ENCODE measurements around the gene MMP10.

The MMP10 gene

DNA sequence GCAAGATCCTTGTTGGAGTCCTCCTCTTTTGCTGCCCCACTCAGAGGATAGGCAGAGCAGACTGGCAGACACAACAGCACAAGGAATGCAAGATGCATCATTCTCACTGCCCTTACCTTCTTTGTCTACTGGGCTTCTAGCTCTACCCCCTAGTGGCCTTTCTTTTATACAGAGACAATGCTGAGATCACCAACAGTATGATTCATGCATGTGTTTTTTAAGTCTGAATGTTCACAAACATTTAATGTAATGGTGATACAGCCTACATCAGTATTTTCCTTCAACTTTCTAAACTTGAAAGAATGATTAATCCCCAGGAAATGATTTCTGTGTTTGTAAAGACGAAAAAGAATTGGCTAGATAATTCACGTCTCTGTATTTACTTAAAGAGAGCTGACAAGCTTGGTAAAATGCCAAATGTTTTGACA is at the start of gene MMP10:
TSS of gene MMP10 (minus strand) at position 138 of the 428 bp plus-strand sequence. CDS start at position 101, 37 bp downstream.
- DNase-seq = peak; percentile 77

DNA sequence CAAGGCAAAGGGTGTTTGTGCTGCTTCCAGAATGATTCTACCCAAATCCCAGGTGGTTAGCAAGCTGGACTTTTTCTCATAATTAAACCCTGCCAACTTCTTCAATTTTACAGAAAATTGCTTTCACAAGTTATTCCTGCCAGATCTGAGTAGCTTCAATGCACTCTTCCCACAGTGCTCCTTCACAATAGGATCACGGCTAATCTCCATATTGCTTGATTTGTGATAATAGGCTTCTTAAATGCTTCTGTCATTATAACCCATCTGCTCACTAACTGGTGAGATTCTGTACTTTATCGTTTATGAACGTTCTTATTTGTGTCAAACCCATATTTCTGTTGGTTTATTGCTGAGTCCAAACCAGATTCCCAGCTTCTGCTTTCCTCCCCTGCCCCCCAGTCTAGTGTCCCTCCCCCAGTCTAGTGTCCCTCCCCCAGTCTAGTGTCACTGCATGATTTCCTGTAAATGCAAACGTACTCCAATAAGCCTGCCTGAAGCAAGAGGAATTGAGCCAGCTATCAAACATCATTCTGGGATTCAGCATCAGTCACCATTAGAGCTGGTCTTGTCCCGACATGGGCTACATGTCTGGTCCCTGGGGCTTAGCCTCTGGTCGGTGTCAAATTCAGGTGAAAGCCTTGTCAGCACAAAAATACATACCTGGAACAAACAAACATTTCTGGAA is 49.0 kb upstream of the MMP10 start:
- no peak for DNase-seq

DNA sequence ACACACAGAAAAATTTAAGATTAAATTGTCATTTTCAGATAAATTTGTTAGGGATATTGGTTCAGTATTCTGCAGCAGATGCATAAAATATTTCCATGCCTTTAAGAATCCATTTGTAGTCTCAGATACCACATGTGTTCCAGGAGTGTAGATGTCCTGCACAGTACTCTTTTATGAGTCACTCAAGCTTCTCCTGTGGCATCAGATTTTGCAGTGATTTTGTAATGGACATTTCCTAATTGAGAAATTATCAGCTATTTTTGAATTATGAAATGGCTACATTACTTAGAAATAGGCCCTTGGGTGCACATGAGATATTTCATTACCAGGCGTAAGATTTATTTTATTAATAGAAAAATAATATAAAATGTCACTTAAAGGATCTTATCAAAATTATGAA is 44.1 kb upstream of the MMP10 start:
- peak; percentile 37 for DNase-seq

DNA sequence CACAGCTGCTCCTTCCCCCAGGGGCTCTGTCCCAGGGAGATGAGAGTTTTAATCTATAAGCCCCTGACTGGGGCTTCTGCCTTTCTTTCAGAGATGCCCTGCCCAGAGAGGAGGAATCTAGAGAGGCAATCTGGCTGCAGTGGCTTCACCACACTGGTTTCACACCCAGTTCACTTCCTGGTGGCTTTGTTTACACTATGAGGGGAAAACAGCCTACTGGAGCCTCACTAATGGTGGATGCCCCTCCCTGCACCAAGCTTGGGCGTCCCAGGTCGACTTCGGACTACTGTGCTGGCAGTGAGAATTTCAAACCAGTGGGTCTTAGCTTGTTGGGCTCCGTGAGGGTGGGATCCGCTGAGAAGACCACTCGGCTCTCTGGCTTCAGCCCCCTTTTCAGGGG is 39.1 kb upstream of the MMP10 start:
- no peak for DNase-seq

DNA sequence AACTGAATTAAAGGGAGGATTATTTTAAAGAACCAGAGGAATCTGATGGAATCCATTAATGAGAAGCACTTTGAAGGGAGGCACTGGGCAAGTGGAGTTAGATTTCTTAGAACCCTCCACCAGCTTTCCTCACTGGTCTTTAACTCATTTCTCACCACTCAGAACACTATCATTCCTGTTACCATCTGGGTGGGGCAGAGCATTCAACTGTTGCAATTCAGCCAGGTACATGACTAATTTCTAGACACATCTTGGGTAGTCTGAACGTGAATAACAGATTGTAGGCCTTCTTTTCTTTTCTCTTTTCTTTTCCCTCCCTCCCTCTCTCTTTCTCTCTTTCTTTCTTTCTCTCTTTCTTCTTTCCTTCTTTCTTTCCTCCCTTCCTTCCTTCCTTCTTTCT is 33.1 kb upstream of the MMP10 start:
- no peak for DNase-seq

DNA sequence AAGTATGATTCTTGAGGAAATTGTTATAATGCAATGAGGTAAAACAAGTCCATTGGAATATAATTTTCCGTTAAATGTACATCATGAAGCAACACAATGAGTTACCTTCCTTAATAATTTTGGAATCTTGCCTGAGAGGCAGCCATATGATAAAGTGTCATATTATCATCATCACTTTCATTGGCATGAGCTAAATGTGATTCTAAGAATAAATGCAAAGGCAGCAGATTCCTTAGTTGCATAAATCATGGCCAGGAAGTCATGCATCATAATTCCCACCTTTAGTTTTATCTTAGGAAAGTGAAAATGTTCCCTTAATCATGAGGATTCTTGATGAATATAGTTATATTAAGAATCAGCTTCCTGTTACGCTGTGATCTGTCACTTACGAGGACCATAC is 31.8 kb upstream of the MMP10 start:
- DNase-seq = no peak

DNA sequence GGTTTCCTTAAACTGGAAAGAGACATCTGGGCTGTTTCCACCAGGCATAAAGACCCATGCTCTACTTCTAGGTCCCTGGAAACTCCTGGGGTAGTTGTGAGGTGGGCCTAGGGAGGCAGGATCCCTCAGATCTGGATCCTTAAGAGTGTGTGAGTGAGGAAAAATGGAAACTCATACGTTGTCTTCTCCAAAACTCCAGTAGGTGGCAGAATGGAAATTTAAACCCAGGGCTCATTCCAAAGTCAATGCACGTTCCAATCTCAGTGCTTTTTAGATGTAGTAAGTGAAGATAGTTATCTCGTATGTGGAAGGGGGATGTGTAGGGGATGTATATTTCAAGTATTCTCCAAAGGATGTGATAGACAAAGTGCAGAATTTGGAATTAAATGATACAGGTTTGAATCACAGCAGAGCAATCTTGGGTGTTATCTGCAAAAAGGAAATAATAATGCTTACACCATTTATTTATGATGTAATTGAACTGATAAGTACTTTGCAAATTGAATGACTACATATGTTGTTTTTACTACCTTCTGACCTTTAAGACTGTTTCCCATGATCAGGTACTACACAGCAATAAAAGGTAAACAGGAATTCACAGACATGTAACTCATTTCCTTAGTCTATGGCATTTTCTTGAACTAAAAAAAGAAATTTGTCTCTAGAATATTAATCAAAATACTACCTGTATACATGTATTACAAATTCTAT is 30.7 kb upstream of the MMP10 start:
- DNase-seq = peak; percentile 41

DNA sequence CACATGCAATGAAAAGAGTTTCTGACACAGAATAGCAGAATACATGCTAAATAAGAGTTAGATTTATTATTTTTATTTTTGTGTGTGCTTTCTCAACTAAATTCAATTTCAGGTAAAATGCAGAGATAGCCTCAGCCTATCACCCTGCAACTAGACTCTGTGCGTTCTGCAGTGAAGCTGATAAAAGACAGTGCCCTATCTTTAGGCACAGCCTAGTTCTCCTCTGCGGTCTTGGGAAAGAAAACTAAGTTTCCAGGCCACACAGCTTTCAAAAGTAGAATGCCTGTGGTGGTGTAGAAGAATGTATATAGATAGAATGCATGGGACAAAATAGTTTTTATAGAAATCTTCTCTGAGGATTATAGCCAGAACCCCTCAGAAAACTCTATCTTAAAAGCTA is 29.5 kb upstream of the MMP10 start:
- DNase-seq = no peak

DNA sequence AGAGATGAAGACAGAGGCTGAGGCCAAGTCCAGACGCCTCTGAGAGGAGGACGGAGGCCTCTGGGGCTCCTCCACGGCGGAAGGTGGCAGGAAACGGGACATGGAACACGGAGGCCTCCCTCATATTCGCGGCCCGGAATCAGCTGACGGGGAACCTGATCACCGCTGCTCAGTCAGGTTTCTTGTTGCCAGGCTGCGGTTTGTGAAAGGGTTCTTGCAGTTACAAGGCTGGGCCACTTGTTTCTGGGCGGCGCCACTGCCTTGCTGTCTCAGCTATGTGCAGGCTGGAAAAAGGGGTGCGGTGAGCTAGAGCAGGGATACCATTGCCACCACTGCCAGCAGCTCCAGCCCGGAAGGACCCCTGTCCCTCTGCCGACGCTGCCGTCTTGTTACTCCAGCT is 27.5 kb upstream of the MMP10 start:
- no peak for DNase-seq

DNA sequence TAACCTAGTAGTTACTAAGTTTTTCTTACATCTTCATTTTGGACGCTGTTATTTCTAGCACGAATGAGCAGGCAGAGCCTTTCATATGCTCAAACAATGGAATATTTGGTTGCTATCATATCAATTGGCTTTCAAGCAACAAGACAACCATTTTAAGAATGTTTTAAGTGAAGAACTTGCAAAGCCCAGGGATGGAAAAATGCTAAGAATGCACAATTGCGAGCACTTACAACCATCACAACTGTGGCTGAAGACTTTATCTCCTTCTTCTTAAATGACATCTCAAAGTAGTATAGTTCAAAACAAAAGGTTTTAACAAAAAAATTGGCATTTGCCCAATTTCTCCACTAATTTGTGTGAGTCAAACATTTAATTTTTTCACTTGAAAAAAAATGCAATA is 25.9 kb upstream of the MMP10 start:
- no peak for DNase-seq

DNA sequence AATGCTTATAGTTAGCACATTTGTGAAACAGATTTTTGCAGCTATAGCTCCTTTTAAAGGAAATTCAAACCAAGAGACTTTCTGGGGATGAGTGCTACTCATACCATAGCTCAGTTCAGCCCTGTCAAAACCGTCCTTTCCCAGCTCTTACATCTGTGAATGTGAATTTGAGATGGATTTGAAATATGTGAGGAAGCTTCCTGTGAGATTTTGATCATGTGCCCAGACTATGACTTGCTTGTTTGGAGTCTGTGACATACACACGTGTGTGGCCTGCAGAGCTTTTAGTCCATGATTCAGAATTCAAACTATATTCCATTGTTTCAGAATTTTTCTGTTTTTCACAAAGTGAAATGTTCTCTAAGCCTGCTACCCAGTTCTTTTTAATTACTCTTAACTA is 21.9 kb upstream of the MMP10 start:
- DNase-seq = peak; percentile 95

DNA sequence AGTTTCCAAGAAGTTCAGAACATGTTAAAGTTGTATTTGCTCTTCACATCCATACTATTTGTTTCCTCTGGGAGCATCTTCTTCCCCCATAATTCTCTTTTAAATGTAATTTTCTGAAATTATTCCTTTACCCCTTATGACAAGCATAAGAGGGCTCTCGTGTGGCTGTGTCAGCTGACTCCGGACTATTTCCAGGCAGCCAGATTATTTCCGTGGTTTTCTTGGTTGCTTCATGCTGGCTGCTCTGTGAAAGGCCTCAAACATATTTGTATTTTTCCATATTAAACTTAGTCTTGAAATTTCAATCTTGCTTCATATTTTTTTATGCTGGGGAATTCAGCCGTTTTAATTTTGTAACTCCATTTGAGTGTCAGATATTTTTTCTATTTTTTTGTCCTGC is 20.3 kb upstream of the MMP10 start:
- no peak for DNase-seq

DNA sequence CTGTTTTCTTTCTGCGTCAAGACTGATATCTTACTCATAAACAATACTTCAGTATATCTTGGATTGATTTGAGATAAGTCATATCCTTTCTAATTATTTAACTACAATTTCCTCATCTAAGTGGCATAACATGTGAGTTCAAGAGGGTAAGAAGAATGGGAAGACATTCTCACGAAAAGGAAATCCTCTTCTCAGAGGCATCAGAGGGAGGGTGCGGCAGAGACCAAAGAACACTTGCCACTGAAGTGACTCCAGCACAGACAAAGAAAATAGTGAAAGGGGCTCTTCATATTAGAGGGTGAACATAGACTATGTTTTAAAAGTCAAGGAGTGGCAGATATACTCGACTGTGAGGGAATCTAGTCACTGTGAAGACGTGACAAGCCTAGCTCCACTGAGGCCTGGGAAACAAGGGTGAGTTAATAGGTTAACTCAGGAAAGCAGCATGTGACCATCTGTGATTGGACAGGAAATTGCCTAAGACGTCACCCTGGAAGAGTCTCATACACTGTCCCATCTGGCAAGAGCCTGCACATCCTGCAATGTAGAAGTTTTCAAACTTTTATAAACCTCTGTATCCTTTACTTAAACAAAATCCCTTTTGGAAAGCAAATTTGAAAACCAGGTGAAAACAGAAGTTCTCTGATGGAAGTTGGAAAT is 19.4 kb upstream of the MMP10 start:
- peak; percentile 50 for DNase-seq

DNA sequence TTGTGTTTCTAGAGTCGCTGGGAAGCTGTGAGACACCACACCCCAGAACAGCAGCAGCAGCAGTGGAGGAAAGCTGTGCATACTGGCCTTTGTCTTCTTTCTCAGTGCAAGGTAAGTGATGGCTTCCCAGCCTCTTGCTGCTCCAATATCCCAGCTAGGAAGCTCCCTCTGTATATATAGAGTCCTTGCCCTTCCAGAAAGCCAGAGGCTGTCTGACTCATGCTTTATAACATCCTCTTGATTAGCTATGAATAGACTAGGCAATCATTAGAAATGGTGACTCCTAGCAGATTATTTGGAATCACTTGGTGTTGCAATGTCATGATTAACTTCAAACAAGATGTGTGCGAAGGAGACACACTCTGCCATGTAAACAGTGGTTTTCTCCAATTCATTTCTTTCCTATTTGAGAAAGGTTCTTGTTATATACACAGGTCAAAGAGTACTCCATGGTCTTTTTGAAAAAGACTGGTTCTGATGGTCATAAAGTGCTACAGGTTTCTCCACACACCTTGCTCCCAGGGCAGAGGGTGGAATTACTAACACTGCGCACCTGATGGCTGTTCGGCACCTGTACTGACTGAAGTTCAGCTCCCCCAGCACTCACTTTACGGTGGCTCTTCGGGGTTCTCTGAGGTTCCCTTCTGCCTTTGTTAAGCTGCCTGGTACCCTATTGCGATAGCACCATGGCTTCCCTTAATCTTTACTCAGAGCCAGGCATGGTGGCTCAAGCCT is 17.8 kb upstream of the MMP10 start, which contains the start of gene MMP1:
TSS of gene MMP1 (minus strand) at position 149 of the 735 bp plus-strand sequence. CDS start at position 81, 68 bp downstream.
- peak; percentile 90 for DNase-seq

DNA sequence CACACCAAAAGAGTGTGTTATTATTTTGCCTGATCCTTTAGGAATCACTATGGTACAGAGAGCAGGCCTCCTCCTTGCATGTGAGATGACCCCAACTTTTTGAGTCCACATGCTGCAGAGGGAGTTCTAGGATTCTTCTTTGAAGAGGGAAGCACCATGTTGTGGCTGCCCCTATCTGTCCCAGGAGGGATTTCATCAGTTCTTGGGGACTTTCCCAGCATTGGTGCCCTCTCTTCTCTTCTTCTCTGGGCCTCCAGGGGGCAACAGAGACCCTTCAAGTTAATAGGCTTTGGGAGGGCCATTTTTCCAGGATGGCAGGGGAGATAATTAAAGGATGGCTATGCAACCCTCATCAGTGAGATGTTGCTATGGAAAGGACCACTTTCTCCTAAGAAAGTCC is 14.0 kb upstream of the MMP10 start:
- DNase-seq = peak; percentile 57

DNA sequence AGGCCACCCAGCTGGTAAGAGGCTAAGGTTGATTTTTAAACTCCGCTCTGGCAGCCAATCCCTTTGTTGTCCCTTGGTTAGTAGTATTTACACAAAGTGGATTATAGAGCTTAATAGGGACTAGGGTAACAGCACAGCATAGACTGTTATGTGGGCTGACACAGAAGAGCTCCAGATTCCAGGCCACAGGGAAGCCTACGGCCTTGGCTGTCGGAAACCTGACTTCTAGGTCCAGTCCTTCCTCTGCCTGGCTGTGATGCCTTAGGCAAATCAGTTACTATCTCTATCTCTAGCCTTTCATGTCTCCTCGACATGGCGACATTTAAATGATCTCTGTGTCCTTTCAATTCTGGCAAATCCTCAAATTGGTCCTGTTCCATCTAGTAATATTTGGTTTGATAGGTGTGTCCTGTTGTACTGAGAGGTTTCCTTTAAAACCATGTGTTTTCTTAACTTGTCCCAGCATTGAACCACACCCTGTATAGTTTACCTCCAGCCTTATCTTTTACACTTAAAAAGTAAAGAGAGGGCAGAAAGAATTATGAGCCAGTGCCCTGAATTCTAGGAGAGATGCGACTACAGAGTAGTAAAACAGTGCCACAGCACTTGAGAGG is 13.4 kb upstream of the MMP10 start:
- DNase-seq = no peak

DNA sequence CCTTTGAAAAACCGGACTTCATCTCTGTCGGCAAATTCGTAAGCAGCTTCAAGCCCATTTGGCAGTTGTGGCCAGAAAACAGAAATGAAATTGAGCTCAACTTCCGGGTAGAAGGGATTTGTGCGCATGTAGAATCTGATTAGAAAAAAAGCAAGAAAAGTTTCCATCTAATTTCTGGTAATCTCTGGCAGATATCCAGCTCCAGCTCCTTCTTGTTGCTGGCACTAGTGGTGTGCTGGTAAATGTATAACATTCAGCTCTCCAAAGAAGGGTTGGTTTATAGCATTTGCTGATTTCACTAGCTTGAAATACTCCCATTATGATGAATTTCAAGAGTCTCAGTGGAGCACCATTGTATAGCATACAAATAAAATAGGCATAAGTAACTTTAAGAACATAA is 12.2 kb upstream of the MMP10 start:
- DNase-seq = no peak

DNA sequence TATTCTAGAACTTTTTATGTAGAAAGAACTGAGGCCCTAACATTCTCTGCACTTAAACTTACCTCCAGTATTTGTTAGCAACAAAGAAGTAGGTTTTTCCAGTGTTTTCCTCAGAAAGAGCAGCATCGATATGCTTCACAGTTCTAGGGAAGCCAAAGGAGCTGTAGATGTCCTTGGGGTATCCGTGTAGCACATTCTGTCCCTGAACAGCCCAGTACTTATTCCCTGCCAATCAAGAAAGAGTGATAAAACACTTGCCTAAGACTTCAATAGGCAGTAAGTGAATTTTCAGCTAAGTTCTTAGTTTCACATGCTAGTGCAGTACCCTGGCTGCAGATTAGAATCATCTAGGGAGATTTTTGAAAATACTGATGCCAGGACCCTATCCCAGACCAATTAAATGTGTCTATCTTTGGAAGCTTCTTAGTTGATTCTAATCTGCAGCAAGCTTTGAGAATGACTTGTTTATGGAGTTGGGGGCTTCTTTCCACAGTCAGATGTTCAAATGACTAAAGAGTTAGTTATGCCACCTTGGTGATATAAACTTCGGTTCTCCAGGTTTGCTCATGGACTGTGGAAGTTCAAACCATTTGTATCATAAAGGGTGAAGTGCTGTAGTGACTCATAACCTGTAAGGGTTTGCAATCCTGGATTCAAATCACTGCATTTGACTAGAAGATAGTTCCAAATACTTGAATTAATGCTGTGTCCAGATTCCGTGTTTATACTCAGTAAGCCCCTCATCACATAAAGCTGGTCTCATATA is 11.0 kb upstream of the MMP10 start:
- no peak for DNase-seq

DNA sequence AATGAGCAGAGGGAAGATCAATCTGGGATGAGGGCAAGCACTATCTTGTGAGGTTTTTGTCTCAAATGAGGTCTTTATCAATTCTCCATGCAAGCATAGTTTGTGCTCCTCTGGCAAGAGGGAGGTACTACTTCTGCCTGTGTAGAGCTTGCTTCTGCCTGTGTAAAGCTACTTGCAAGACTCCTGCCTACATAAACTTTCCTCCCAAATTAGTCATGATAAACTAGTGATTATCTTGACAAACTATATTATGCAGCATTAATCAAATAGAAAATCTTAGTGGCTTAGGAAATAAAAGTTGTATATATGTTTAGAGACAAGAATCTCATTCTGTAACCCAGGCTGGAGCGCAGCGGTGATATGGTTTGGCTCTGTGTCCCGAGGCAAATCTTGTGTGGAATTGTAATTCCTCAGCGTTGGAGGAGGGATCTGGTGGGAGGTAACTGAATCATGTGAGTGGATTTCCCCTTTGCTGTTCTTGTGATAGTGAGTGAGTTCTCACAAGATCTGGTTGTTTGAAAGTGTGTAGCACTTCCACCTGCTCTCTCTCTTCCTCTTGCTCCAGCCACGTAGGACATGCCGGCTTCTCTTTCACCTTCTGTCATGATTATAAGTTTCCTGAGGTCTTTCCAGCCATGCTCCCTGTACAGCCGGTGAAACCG is 8.0 kb upstream of the MMP10 start:
- DNase-seq = no peak

DNA sequence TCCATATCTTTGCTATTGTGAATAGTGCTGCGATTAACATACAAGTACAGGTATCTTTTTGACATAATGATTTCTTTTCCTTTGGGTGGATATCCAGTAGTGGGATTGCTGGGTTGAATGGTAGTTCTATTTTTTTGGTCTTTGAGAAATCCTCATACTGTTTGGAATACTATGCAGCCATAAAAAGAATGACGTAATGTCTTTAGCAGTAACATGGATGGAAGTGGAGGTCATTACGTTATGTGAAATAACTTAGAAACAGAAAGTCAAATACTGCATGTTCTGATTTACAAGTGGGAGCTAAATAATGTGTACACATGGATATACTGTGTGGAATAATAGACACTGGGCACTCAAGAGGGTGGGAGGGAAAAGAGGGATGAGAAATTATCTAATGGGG is 4.0 kb upstream of the MMP10 start:
- no peak for DNase-seq

DNA sequence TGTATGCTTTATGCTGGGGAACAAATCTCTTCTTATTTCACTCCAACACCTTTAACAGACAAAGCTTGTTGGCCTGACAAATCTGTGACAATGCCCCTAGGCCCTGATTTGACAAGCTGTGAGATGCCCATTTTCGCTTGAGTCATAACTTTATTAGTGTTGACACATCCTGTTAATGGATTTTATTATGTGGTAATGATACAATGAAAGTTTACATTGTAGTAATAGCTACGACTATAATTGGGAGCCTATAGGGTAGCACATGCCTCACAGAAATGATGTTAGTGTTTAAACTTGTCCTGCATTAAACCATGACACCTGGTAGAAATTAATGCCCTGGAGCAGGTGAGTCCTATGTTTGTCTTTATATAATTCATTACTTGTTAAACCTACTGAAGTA is 3.3 kb upstream of the MMP10 start:
- no peak for DNase-seq

DNA sequence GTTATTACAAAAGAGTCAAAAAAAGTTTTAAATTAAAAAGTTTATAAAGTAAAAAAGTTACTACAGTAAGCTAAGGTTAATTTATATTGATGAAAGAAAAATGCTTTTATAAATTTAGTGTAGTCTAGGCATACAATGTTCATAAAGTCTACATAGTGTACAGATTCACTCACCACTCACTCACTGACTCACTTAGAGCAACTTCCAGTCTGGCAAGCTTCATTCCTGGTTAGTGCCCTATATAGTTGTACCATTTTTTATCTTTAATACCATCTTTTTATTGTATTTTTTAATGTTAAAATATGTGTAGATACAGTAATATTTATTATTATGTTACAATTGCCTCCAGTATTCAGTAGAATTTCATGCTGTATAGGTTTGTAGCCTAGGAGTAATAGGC is 2.6 kb upstream of the MMP10 start:
- no peak for DNase-seq

Data from HCEC 1CT (cell line).